Erythroblast (primary cell): ENCODE results near the gene RNU6-8.

Experiments
- GATA1 ChIP-seq: IDR thresholded peaks from 2 replicates; pipeline ENCODE4 v1.6.1; 2011; ENCODE audit warnings: low read depth, mild to moderate bottlenecking, control low read depth, low read length, moderate library complexity
- POLR2A ChIP-seq: IDR thresholded peaks from 2 replicates; pipeline ENCODE4 v1.6.1; 2011; ENCODE audit warnings: mild to moderate bottlenecking, low read length

- TF ChIP-seq POLR2A (no peak), GATA1 (no peak)
Observed at GRCh38 chr14:32226056-32226455, 23.0 kb upstream of the RNU6-8 start.
